Measurements from ENCODE around the gene MYBBP1A. TPM values are rescaled to one million over a fixed set of nuclear protein-coding genes. Genes with fewer than 3 reads are reported as not detected.
A peak's percentile ranks its signal among the peaks of the same experiment; 100 is the strongest.

MYBBP1A gene
- total and polyA plus RNA-seq, 9 of the 15 experiments (the other 6 are each of a cell fraction or from before 2014, with no cell fraction given), result 2.0 to 114 (median 47.2) TPM

GRCh38 chr17:4492721-4493561, 62.2 kb downstream of the MYBBP1A start:
- Histone ChIP-seq H3K9me1 (ENCODE audit: control insufficient read depth, insufficient read depth, low read length) (no peaks in the 10 kb centered on the region), H3K27ac (ENCODE audit: extremely low read depth, low read depth, low read length) (no peak overlapping the region), H3K9me3 (replicated peaks; ENCODE audit: control insufficient read depth, insufficient read depth, low read depth, low read length) (no peaks in the 10 kb centered on the region), H4K20me1 (replicated peaks; ENCODE audit: control insufficient read depth, insufficient read depth, low read length) (peaks cover 9% of the 10 kb centered on the region), H3K9ac (ENCODE audit: insufficient read depth in 1 of 2, low read depth in 2 of 2, low read length in 2 of 2) (no peak overlapping the region), H3K27me3 (ENCODE audit: control insufficient read depth in 2 of 2, insufficient read depth in 2 of 2, low read length in 2 of 2) (peaks cover 2 to 60% of the 10 kb centered on the region in 2 experiments), H2AFZ (ENCODE audit: low read depth, low read length) (no peak overlapping the region), H3K36me3 (ENCODE audit: control insufficient read depth, insufficient read depth, low read length) (no peaks in the 10 kb centered on the region), H3K4me3 (no peak overlapping the region), H3K79me2 (ENCODE audit: control insufficient read depth, insufficient read depth, low read length) (no peaks in the 10 kb centered on the region), H3K4me1 (replicated peaks in 1 of 2; ENCODE audit: control insufficient read depth in 2 of 2, insufficient read depth in 2 of 2, low read length in 2 of 2) (peaks cover 0 to under 1% of the 10 kb centered on the region in 2 experiments; a peak in 1 of 5 replicates), H3K4me2 (ENCODE audit: insufficient read depth, low read length) (no peak overlapping the region)
- DNase-seq (ENCODE audit: extremely low read depth in 1 of 4, low spot score in 3 of 4) (peak; percentile 67 to 73 (median 70)), ATAC-seq (peak; percentile 83), FAIRE-seq (no peak)
- intact Hi-C loops (cut with micrococcal nuclease), result no loop called here
- 13% methylated on average over 18 of the region's 20 CpGs for WGBS (ENCODE audit: insufficient coverage, low coverage, missing lambda C conversion rate)
- ChIA-PET POLR2A (interaction anchor here (0.6 kb wide), 2 partner anchors 8 to 229 kb away, joined by 3 to 4 read pairs; no protein-coding TSS in a partner anchor), CTCF (ENCODE audit: low intra/inter-chr PET ratio) (no interaction called here)
- BruUV-seq (replicated peaks), result no TSS peak
- in situ Hi-C loops (cut with MboI), result no loop called here
- 0 out of 4 replicates have a peak, but pooled peaks of 1 of the 2 experiments have one; percentile 60 for TF ChIP-seq RCOR1 (IDR thresholded peaks at IDR 0.05; ENCODE audit: borderline replicate concordance in 1 of 2, low read depth in 2 of 2, low read length in 2 of 2)
- peak; percentile 55; the same call in 1 of the 2 replicates for TF ChIP-seq CREM (IDR thresholded peaks at IDR 0.05; ENCODE audit: low read depth)
- TF ChIP-seq, protein P1, sequence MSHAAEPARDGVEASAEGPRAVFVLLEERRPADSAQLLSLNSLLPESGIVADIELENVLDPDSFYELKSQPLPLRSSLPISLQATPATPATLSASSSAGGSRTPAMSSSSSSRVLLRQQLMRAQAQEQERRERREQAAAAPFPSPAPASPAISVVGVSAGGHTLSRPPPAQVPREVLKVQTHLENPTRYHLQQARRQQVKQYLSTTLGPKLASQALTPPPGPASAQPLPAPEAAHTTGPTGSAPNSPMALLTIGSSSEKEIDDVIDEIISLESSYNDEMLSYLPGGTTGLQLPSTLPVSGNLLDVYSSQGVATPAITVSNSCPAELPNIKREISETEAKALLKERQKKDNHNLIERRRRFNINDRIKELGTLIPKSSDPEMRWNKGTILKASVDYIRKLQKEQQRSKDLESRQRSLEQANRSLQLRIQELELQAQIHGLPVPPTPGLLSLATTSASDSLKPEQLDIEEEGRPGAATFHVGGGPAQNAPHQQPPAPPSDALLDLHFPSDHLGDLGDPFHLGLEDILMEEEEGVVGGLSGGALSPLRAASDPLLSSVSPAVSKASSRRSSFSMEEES (CRISPR knock-in tag; IDR thresholded peaks at IDR 0.05), result no peak
- peak; percentile 83; the same call in 1 of the 2 replicates for TF ChIP-seq PRMT5 (CRISPR knock-in tag; IDR thresholded peaks at IDR 0.05)
- no peak for TF ChIP-seq TEAD4 (IDR thresholded peaks at IDR 0.05; ENCODE audit: low read length)
- TF ChIP-seq TEAD4 (CRISPR knock-in tag; IDR thresholded peaks at IDR 0.05; ENCODE audit: borderline replicate concordance), result no peak
- TF ChIP-seq DEAF1 (CRISPR knock-in tag; IDR thresholded peaks at IDR 0.05), result no peak
- no peak for TF ChIP-seq ZKSCAN3 (CRISPR knock-in tag; IDR thresholded peaks at IDR 0.05)
- no peak for TF ChIP-seq ETV1 (tag; conservative IDR thresholded peaks at IDR 0.05; ENCODE audit: low read depth)
- TF ChIP-seq TARDBP (IDR thresholded peaks at IDR 0.05), result no peak
- peak; percentile 79; the same call in 1 of the 2 replicates for TF ChIP-seq ZBTB7A (IDR thresholded peaks at IDR 0.05; ENCODE audit: borderline replicate concordance, control insufficient read depth, low read depth, low read length)
- TF ChIP-seq, protein P2, sequence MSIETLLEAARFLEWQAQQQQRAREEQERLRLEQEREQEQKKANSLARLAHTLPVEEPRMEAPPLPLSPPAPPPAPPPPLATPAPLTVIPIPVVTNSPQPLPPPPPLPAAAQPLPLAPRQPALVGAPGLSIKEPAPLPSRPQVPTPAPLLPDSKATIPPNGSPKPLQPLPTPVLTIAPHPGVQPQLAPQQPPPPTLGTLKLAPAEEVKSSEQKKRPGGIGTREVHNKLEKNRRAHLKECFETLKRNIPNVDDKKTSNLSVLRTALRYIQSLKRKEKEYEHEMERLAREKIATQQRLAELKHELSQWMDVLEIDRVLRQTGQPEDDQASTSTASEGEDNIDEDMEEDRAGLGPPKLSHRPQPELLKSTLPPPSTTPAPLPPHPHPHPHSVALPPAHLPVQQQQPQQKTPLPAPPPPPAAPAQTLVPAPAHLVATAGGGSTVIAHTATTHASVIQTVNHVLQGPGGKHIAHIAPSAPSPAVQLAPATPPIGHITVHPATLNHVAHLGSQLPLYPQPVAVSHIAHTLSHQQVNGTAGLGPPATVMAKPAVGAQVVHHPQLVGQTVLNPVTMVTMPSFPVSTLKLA (conservative IDR thresholded peaks at IDR 0.05), result peak; percentile 43 to 60; a peak in 3 of 4 replicates
- no peak for TF ChIP-seq RBM17 (IDR thresholded peaks at IDR 0.05; ENCODE audit: borderline replicate concordance, low read depth, low read length)
- TF ChIP-seq, protein P3, sequence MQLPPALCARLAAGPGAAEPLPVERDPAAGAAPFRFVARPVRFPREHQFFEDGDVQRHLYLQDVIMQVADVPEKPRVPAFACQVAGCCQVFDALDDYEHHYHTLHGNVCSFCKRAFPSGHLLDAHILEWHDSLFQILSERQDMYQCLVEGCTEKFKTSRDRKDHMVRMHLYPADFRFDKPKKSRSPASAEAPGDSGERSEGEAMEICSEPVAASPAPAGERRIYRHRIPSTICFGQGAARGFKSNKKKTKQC (CRISPR knock-in tag; IDR thresholded peaks at IDR 0.05), result peak; percentile 63; the same call in 1 of the 2 replicates
- TF ChIP-seq MCM3 (IDR thresholded peaks at IDR 0.05), result no peak
- TF ChIP-seq RFX5 (IDR thresholded peaks at IDR 0.05; ENCODE audit: low read depth, low read length), result no peak
- TF ChIP-seq TAF9B (IDR thresholded peaks at IDR 0.05; ENCODE audit: partially characterized antibody), result no peak

Data from K562 (cell line).